Hindlimb muscle (tissue), 1 donor: Measurements from ENCODE around the gene POLA2. TPM values are rescaled to one million over a fixed set of nuclear protein-coding genes. Genes with fewer than 3 reads are reported as not detected.

Experiments used
- DNase-seq: peaks from one replicate; pipeline ENCODE4 v3.0.0-alpha.2; 2013
- polyA plus RNA-seq: library from polyadenylated mRNA; unstranded; fragments of 120-200 nt; gene quantifications from one replicate; pipeline ENCODE4 v1.2.1, GENCODE V29; 2013; ENCODE audit not compliant: insufficient read length

The POLA2 gene
- polyA plus RNA-seq, 1 donor = 36.5 TPM

DNA sequence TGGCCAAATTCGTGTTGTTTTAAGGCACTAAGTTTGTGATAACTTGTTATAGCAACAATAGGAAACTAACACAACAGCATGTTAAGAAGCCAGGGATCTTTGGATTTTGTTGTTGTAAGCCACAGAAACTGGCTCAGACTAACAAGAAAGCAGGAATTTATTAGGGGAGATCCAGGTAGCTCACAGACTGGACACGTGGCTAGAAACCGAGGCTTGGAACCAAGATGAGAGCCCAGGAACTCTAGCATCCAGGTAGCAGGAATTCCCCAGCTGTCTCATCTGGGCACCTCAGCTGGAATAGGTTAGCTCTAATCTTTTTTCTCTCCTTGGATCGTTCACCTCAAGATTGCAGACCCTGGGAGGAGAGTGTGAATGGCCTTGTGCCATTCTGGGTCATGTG, 24.9 kb downstream of the POLA2 start:
- DNase-seq = no peak

DNA sequence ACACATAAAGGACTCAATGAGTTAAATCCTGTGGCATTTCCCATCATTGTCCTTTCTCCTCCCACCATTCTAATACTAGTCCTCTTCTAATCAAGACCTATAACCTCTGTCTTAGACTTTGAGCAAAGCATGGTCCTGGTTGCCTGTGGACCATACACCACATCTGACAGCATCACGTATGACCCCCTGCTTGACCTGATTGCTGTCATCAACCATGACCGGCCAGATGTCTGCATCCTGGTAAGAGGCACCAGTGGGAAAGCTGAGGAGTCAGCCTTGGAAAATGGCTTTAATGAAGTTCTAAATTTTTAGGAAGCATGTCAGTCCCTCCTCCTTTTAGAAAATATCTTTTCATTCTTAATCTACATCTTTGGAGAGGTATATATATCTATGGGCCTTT, 25.8 kb downstream of the POLA2 start:
- DNase-seq = no peak

DNA sequence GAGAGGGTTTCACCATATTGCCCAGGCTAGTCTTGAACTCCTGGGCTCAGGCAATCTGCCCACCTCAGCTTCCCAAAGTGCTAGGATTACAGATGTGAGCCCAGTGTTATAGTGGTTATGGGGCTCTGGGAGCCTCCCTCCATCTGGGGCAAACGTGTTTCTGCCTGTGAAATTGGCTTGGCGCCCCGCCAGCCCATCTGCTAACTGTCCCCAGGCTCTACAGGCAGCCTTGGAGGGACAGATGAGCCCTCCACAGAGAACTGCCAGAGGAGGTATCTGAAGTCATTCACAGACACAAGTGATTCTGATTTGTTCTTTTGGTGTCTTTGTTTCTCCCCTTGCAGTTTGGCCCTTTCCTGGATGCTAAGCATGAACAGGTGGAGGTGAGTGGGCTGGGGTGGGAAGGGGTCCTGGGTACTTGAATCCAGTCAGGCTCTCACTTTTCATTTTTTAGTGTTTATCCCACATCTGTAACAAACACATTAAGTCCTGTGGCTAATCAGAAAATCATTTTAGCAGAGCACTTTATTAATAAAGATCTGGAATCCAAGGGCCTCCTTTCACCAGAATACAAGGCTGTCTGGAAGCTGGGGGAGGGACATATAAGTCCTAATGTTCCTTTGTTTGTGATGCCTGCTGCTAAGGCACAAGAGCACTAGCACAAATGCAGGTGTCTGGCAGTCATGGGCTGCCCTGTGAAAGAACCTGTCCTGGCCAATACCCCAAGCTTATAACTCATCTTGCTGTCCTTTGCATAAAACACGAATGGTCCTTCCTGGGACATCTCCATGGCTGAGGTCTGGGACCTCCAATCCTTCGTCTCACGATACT, 27.2 kb downstream of the POLA2 start:
- DNase-seq = no peak

GRCh38 chr11:65290448-65291165, 28.8 kb downstream of the POLA2 start:
- DNase-seq = peak; percentile 90

DNA sequence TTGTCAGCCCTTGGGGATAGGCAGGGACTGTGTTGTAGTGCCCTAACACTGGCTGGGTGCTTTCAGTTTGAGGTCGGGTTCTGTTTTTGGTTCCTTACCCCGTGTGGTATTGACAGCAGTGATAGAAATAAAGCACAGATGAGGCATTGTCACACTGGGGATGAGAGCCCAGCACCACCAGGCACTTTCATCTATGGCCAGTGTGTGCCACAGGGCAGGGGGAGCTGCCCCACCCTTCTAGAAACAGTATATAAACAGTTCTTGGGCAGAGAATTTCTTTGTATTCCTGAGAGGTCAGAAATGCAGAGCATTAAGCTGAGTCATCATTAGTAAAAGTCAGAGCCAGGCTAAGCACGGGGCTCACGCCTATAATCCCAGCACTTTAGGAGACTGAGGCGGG, 29.9 kb downstream of the POLA2 start:
- no peak for DNase-seq

GRCh38 chr11:65292890-65293289, 31.1 kb downstream of the POLA2 start:
- DNase-seq = no peak

GRCh38 chr11:65293909-65294381, 32.2 kb downstream of the POLA2 start:
- DNase-seq = no peak

DNA sequence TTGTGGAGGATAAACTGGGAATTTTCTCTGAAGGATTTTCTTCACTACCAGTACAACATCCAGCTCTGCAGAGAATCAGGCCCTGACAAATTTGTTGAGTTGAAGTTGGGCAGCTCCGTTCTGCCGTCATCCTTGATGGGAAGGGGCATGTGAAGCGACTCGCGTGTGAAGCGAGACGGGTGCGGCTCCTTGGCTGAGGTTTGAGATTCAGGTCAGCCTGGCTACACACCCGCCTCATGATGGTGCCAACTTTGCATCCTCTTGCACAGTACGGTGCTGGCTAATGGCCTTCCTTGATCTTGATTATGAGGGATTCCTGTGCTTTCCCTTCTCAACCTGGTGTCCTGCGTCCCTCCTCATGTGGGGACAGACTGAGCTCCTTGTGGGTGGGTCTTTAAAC, 33.2 kb downstream of the POLA2 start:
- no peak for DNase-seq

GRCh38 chr11:65295571-65296341, 34.0 kb downstream of the POLA2 start:
- DNase-seq = no peak

GRCh38 chr11:65297026-65297672, 35.4 kb downstream of the POLA2 start:
- no peak for DNase-seq

DNA sequence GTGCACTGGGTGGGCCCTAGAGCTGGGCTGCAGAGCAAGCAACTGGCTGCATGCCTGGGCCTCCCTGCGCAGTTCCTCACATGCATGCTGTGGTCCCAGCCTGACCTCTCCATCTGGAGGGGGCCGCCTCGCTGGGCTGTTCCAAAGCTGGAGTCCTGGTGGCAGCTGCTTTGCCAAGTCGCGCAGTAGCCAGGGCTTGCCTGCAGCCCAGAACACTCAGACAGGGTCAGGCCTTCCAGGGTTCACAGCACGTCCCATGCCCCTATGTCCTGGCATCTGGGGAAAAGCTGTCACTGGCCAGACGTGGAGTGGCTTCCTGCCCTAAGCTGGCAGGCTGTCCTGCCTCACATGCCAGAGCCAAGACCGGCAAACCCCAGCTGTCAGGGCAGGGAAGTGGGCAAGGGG, 36.4 kb downstream of the POLA2 start:
- DNase-seq = peak; percentile 86

- peak; percentile 83 for DNase-seq
Measured at GRCh38 chr11:65298655-65299179, 37.0 kb downstream of the POLA2 start.

- no peak for DNase-seq
Measured at GRCh38 chr11:65300621-65301275, 39.0 kb downstream of the POLA2 start.

- no peak for DNase-seq
Measured at GRCh38 chr11:65301491-65302329, 39.9 kb downstream of the POLA2 start.

DNA sequence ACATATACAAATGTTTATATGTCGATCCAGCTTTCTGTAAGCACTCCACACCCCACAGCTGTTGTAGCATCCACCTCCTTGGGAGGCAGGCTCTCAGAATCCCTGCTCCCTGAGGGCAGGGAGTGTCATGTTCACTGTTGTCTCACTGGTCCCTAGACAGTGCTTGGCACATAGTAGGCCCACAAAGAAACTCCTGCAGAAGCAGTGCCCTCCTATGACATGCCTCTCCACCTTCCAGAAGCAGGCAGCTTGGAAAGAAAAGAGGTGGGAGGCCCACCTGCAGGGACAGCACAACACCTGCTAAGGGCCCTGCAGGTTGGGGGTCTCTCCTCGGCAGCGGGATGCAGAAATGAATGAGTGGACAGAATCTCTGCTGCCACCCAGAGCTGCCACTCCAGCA, 41.8 kb downstream of the POLA2 start:
- no peak for DNase-seq

GRCh38 chr11:65304110-65304509, 42.3 kb downstream of the POLA2 start:
- DNase-seq = no peak

- DNase-seq = no peak
Measured at GRCh38 chr11:65304613-65305012, 42.9 kb downstream of the POLA2 start.

- DNase-seq = no peak
Measured at GRCh38 chr11:65305501-65306268, 43.9 kb downstream of the POLA2 start.

DNA sequence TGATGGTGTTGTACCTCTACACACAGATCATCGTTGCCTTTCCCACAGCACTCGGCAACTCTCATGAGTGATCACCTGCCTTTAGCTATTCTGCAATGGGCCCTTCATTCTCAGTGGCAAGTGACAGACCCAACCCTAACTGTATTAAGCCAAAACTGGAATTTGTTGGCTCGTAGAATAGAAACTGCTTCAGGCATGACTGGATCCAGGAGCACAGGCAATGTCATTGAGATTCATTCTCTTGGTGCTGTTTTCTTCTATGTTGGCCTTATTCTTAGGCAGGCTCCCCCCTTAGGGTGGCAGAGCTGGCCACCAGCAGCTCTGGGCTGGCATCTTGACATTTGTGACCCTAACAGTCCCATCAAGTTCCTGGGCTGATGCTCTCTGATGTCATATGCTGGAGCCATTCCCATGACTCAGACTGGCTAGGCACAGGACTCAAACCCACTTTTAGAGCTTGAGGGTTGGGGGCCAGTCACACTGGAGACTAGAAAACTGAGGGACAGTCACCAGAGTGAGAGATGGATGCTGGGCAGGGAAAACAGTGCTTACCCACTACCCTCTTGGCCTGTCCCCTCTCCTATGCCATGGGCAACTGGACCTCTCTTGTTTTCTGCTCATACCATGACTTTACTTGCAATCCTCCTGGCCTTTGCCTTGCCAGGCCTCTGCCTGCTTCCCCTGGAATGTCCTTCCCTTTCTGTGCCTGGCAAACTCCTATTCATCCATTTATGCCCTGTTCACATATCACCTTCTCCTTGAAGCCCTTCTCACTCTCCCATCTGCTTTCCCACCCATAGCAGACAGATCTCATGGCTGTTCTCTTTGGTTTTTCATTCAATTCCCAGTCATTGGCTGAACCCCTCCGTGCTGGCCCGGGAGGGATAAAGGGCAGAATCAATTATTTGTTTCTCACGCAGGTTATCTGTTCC, 45.8 kb downstream of the POLA2 start:
- no peak for DNase-seq
